HepG2 (cell line): ENCODE measurements around the gene ADIPOR1. TPM values are rescaled to one million over a fixed set of nuclear protein-coding genes. Genes with fewer than 3 reads are reported as not detected.

ENCODE experiments used
- CHD2 ChIP-seq: IDR thresholded peaks from 2 replicates; pipeline ENCODE4 v1.6.1; 2011; ENCODE audit warnings: low read depth, low read length, improper control_type of control experiment
- CREB1 ChIP-seq, 2 experiments: fragments of 450-650 bp in 1 of 2; IDR thresholded peaks; 2 replicates each; pipeline ENCODE4 v1.6.1; 2016 to 2017; ENCODE audit warnings: control low read depth in 1 of 2, mild to moderate bottlenecking in 1 of 2, missing compliant biosample characterization in 1 of 2, missing genetic modification characterization in 1 of 2
- FOXK2 ChIP-seq: fragments of 450-650 bp; IDR thresholded peaks from 2 replicates; pipeline ENCODE4 v1.6.1; 2016
- HMG20B ChIP-seq: conservative IDR thresholded peaks from 2 replicates; pipeline ENCODE4 v1.6.1; 2016; ENCODE audit warnings: missing genetic modification reagents, missing compliant biosample characterization
- KDM1A ChIP-seq: IDR thresholded peaks from 2 replicates; pipeline ENCODE4 v1.6.1; 2016; ENCODE audit warnings: missing compliant biosample characterization
- POLR2G ChIP-seq: fragments of 200-400 bp; formaldehyde crosslinking; IDR thresholded peaks from 2 replicates; pipeline ENCODE4 v1.6.1; 2018; ENCODE audit warnings: mild to moderate bottlenecking, low read depth, low read length, moderate library complexity
- SAP130 ChIP-seq: IDR thresholded peaks from 2 replicates; pipeline ENCODE4 v1.6.1; 2016; ENCODE audit warnings: low read depth
- TGIF2 ChIP-seq: IDR thresholded peaks from 2 replicates; pipeline ENCODE4 v1.6.1; 2016; ENCODE audit warnings: control low read depth, missing compliant biosample characterization
- ZNF160 ChIP-seq: sonication (generic); formaldehyde crosslinking; IDR thresholded peaks from 2 replicates; pipeline ENCODE4 v1.8.0; 2022; ENCODE audit warnings: mild to moderate bottlenecking, inconsistent platforms, missing genetic modification reagents
- ZNF207 ChIP-seq: fragments of 450-650 bp; IDR thresholded peaks from 2 replicates; pipeline ENCODE4 v1.6.1; 2016; ENCODE audit warnings: antibody characterized with exemption, borderline replicate concordance
- ZNF234 ChIP-seq: sonication (generic); formaldehyde crosslinking; conservative IDR thresholded peaks from 2 replicates; pipeline ENCODE4 v1.5.1; 2020; ENCODE audit warnings: mild to moderate bottlenecking, missing genetic modification reagents
- ZNF235 ChIP-seq: sonication (generic); formaldehyde crosslinking; IDR thresholded peaks from 2 replicates; pipeline ENCODE4 v1.8.1; 2023; ENCODE audit warnings: mild to moderate bottlenecking, missing genetic modification reagents, borderline replicate concordance
- ZNF383 ChIP-seq: sonication (generic); formaldehyde crosslinking; IDR thresholded peaks from 2 replicates; pipeline ENCODE4 v1.4.0; 2020; ENCODE audit warnings: missing genetic modification reagents, mild to moderate bottlenecking, borderline replicate concordance
- ZNF546 ChIP-seq: sonication (generic); formaldehyde crosslinking; conservative IDR thresholded peaks from 2 replicates; pipeline ENCODE4 v1.8.1; 2023; ENCODE audit warnings: mild to moderate bottlenecking, missing genetic modification reagents
- ZNF782 ChIP-seq: sonication (generic); formaldehyde crosslinking; IDR thresholded peaks from 2 replicates; pipeline ENCODE4 v1.4.0; 2020; ENCODE audit warnings: missing genetic modification reagents, mild to moderate bottlenecking, borderline replicate concordance
- ZSCAN12 ChIP-seq: sonication (generic); formaldehyde crosslinking; IDR thresholded peaks from 2 replicates; pipeline ENCODE4 v1.9.0; 2021; ENCODE audit warnings: mild to moderate bottlenecking, missing genetic modification reagents
- polyA plus RNA-seq, 8 experiments: library from polyadenylated mRNA; depleted of rRNA in 3 of 8; stranded (reverse) in 7 of 8; unstranded in 1 of 8; fragments of >200 nt; fragmentation: Illumina TruSeq in 4 of 8; extraction: Trizol in 4 of 8; gene quantifications; 2 replicates each; pipeline versions ENCODE4 v1.2.1 to v1.2.3, GENCODE V29; 2011 to 2016; ENCODE audit warnings: low read depth in 4 of 8, missing spikeins in 1 of 8, mixed read lengths in 1 of 8; ENCODE audit not compliant: insufficient read depth in 1 of 8
- total RNA-seq, 5 experiments: library from RNA; depleted of rRNA; stranded (reverse); fragments of >200 nt; fragmentation: Illumina TruSeq; extraction: Trizol; gene quantifications; 2 replicates each; pipeline ENCODE4 v1.2.3, GENCODE V29; 2016; ENCODE audit warnings: low read depth in 1 of 5
- TF ChIP-seq, protein P1 (sequence below): sonication (generic); formaldehyde crosslinking; IDR thresholded peaks from 2 replicates; pipeline ENCODE4 v1.4.0; 2020; ENCODE audit warnings: missing genetic modification reagents; ENCODE audit errors: not compliant biosample characterization
- TF ChIP-seq, protein P2 (sequence below): sonication (generic); formaldehyde crosslinking; IDR thresholded peaks from 2 replicates; pipeline ENCODE4 v1.4.0; 2020; ENCODE audit warnings: mild to moderate bottlenecking, missing genetic modification reagents
- TF ChIP-seq, protein P3 (sequence below): sonication (generic); formaldehyde crosslinking; IDR thresholded peaks from 2 replicates; pipeline ENCODE4 v1.9.0; 2022; ENCODE audit warnings: low read depth, missing genetic modification reagents
- TF ChIP-seq, protein P4 (sequence below), 2 experiments: sonication (generic) in 1 of 2; formaldehyde crosslinking in 1 of 2; IDR thresholded peaks; 2 replicates each; pipeline versions ENCODE4 v1.6.1 to v1.9.0; 2014 to 2022; ENCODE audit warnings: antibody characterized with exemption in 1 of 2, borderline replicate concordance in 1 of 2, inconsistent platforms in 1 of 2, low read depth in 1 of 2, missing genetic modification reagents in 1 of 2

The ADIPOR1 gene
- total and polyA plus RNA-seq, 2 of the 13 experiments (the other 11 are each of a cell fraction or from before 2014, with no cell fraction given), result 60.0 to 141 TPM

DNA sequence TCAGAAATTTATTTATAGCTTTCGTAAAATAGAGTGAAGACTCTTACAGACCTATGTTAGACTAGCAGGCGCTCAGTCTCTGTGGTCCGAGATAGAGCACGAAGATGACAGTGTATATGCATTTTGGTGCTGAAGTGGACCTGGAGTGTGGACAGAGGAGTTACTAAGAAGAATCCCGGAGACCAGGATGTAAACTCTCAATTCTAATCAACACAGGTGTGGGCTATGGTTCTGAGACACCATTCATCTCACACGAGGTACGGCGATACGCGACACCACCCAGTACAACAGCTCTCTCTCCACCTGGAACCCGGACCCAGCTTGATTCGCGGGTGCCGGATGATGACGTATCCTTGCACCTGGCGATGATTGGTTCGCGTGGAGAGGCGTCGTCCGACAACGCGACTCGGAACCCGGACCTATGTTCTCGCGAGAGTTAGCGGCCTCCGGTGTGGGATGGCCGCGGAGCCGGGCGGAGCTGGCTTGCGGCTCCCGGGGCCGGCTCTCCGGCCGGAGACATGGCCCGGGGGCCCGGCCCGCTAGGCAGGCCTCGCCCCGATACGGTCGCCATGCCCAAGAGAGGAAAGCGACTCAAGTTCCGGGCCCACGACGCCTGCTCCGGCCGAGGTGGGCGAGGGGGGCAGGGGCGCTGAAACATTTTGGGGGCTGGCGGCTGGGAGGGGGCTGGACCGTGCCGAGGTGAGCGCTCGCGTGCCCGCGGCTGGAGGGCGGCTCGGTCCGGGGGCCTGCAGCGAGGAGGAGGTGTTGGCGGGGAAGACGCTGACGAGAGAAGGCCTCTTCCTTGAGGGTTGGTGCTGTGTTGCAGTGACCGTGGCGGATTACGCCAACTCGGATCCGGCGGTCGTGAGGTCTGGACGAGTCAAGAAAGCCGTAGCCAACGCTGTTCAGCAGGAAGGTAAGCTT, 49.1 kb upstream of the ADIPOR1 start, which contains the start of gene TMEM183A (continued):
- TF ChIP-seq CREB1 (IDR thresholded peaks at IDR 0.05) (peak; percentile 98), CREB1 (CRISPR knock-in tag; IDR thresholded peaks at IDR 0.05) (peak; percentile 98), ZNF546 (CRISPR knock-in tag) (peak; percentile 83; the same call in 1 of the 2 replicates), ZNF207 (no peak), ZSCAN12 (CRISPR knock-in tag) (no peak), TGIF2 (CRISPR knock-in tag) (no peak; the same call in 1 of the 2 replicates), FOXK2 (peak; percentile 22; the same call in 1 of the 2 replicates), ZNF235 (peak; percentile 24; the same call in 1 of the 2 replicates), HMG20B (no peak), SAP130 (CRISPR knock-in tag) (peak; percentile 95), ZNF383 (peak; percentile 36; the same call in 1 of the 2 replicates), ZNF782 (CRISPR knock-in tag) (peak; percentile 48; the same call in 1 of the 2 replicates), KDM1A (CRISPR knock-in tag) (0 out of 2 replicates have a peak, but pooled peaks have one; percentile 5), CHD2 (peak; percentile 94), POLR2G (peak; percentile 97), ZNF160 (CRISPR knock-in tag) (no peak; the same call in 1 of the 2 replicates), ZNF234 (CRISPR knock-in tag) (no peak)
- TF ChIP-seq, protein P1, sequence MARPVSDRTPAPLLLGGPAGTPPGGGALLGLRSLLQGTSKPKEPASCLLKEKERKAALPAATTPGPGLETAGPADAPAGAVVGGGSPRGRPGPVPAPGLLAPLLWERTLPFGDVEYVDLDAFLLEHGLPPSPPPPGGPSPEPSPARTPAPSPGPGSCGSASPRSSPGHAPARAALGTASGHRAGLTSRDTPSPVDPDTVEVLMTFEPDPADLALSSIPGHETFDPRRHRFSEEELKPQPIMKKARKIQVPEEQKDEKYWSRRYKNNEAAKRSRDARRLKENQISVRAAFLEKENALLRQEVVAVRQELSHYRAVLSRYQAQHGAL, result no peak
- TF ChIP-seq, protein P2, sequence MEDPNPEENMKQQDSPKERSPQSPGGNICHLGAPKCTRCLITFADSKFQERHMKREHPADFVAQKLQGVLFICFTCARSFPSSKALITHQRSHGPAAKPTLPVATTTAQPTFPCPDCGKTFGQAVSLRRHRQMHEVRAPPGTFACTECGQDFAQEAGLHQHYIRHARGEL, result no peak
- TF ChIP-seq, protein P3, sequence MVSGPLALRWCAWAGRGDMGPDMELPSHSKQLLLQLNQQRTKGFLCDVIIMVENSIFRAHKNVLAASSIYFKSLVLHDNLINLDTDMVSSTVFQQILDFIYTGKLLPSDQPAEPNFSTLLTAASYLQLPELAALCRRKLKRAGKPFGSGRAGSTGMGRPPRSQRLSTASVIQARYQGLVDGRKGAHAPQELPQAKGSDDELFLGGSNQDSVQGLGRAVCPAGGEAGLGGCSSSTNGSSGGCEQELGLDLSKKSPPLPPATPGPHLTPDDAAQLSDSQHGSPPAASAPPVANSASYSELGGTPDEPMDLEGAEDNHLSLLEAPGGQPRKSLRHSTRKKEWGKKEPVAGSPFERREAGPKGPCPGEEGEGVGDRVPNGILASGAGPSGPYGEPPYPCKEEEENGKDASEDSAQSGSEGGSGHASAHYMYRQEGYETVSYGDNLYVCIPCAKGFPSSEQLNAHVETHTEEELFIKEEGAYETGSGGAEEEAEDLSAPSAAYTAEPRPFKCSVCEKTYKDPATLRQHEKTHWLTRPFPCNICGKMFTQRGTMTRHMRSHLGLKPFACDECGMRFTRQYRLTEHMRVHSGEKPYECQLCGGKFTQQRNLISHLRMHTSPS (CRISPR knock-in tag), result no peak
- TF ChIP-seq, protein P4, sequence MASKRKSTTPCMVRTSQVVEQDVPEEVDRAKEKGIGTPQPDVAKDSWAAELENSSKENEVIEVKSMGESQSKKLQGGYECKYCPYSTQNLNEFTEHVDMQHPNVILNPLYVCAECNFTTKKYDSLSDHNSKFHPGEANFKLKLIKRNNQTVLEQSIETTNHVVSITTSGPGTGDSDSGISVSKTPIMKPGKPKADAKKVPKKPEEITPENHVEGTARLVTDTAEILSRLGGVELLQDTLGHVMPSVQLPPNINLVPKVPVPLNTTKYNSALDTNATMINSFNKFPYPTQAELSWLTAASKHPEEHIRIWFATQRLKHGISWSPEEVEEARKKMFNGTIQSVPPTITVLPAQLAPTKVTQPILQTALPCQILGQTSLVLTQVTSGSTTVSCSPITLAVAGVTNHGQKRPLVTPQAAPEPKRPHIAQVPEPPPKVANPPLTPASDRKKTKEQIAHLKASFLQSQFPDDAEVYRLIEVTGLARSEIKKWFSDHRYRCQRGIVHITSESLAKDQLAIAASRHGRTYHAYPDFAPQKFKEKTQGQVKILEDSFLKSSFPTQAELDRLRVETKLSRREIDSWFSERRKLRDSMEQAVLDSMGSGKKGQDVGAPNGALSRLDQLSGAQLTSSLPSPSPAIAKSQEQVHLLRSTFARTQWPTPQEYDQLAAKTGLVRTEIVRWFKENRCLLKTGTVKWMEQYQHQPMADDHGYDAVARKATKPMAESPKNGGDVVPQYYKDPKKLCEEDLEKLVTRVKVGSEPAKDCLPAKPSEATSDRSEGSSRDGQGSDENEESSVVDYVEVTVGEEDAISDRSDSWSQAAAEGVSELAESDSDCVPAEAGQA (IDR thresholded peaks at IDR 0.05; ENCODE audit: low read depth), result peak; percentile 79
- TF ChIP-seq, protein P4 (CRISPR knock-in tag; IDR thresholded peaks at IDR 0.05; ENCODE audit: borderline replicate concordance), result no peak
